Stimulated activated CD8-positive, alpha-beta memory T cell treated with anti-CD3 and anti-CD28 coated beads, Interleukin-12 subunit alpha, Interleukin-12 subunit beta, amount 100 ng/mL, for 1 hour (primary cell): ENCODE measurements around the gene DNAJB13.

Experiments
- DNase-seq: peaks from one replicate; pipeline ENCODE4 v3.0.0-alpha.2; 2020; ENCODE audit warnings: low read depth

DNAJB13 gene

GRCh38 chr11:73951797-73952196 lies 971 bp downstream of the DNAJB13 start:
- no peak for DNase-seq

GRCh38 chr11:73956876-73957653 lies 6.2 kb downstream of the DNAJB13 start:
- DNase-seq: no peak

GRCh38 chr11:73957654-73958361 lies 7.0 kb downstream of the DNAJB13 start:
- DNase-seq: no peak

- DNase-seq: no peak
Observed at GRCh38 chr11:73958521-73959141, 7.8 kb downstream of the DNAJB13 start.

- no peak for DNase-seq
Observed at GRCh38 chr11:73961321-73961720, 10.5 kb downstream of the DNAJB13 start.

- no peak for DNase-seq
Observed at GRCh38 chr11:73962101-73962705, 11.4 kb downstream of the DNAJB13 start.

- no peak for DNase-seq
Observed at GRCh38 chr11:73963861-73964260, 13.0 kb downstream of the DNAJB13 start.

- no peak for DNase-seq
Observed at GRCh38 chr11:73965076-73965763, 14.4 kb downstream of the DNAJB13 start.

- no peak for DNase-seq
Observed at GRCh38 chr11:73965764-73966121, 14.9 kb downstream of the DNAJB13 start.

- no peak for DNase-seq
Observed at GRCh38 chr11:73968356-73968966, 17.6 kb downstream of the DNAJB13 start.

GRCh38 chr11:73969091-73969490 lies 18.3 kb downstream of the DNAJB13 start:
- DNase-seq: no peak

GRCh38 chr11:73969991-73970800 lies 19.4 kb downstream of the DNAJB13 start:
- no peak for DNase-seq

- no peak for DNase-seq
Observed at GRCh38 chr11:73971175-73971719, 20.4 kb downstream of the DNAJB13 start.

- no peak for DNase-seq
Observed at GRCh38 chr11:73972187-73972586, 21.4 kb downstream of the DNAJB13 start.

- no peak for DNase-seq
Observed at GRCh38 chr11:73972620-73973449, 22.0 kb downstream of the DNAJB13 start.

- no peak for DNase-seq
Observed at GRCh38 chr11:73974604-73975478, 24.0 kb downstream of the DNAJB13 start.

GRCh38 chr11:73975479-73975757 lies 24.6 kb downstream of the DNAJB13 start:
- DNase-seq: no peak

GRCh38 chr11:73976451-73977151 lies 25.8 kb downstream of the DNAJB13 start:
- DNase-seq: no peak
